ENCODE results near the gene NEK10. TPM values are rescaled to one million over a fixed set of nuclear protein-coding genes. Genes with fewer than 3 reads are reported as not detected.

Gene NEK10
- total and polyA plus RNA-seq, 2 donors (not counting 3 experiments of a cell fraction or from before 2014, with no cell fraction given), result 0.32 to 5.0 TPM

- H3K27ac ChIP-seq (ENCODE audit: insufficient read depth, low read depth, low read length), result no peak overlapping the region
- no peak overlapping the region for H3K4me2 ChIP-seq (ENCODE audit: insufficient read depth, low read length)
- DNase-seq (ENCODE audit: low read depth, low spot score), result peak; percentile 46
- H3K36me3 ChIP-seq (ENCODE audit: control insufficient read depth in 2 of 2, extremely low read depth in 1 of 2, insufficient read depth in 2 of 2, low read length in 2 of 2), result no peaks in the 10 kb centered on the region
- BruUV-seq (replicated peaks), result no TSS peak
- H3K79me2 ChIP-seq (ENCODE audit: control insufficient read depth, insufficient read depth, low read length), result no peaks in the 10 kb centered on the region
- H3K9me3 ChIP-seq (replicated peaks; ENCODE audit: control insufficient read depth, insufficient read depth, low read length), result no peaks in the 10 kb centered on the region
- CTCF ChIA-PET, result interaction anchor here (0.6 to 3.4 kb wide), 26 partner anchors 11 to 1606 kb away, joined by 3 to 263 read pairs (median 4); no protein-coding TSS in a partner anchor
- no peaks in the 10 kb centered on the region for H3K9me1 ChIP-seq (replicated peaks; ENCODE audit: control insufficient read depth, extremely low read depth, insufficient read depth, low read length)
- dilution Hi-C loops (cut with MboI; ENCODE audit: extremely low pct_ligation_motif_present, low sequenced_read_pairs), result no loop called here
- FAIRE-seq, result no peak
- intact Hi-C loops (cut with micrococcal nuclease), result loop anchor here (1.0 kb wide), 1 partner anchor 120 kb away; no protein-coding TSS in a partner anchor
- TF ChIP-seq CTCF (IDR thresholded peaks at IDR 0.05; ENCODE audit: extremely low read depth in 1 of 2, insufficient read depth in 1 of 2, low read depth in 1 of 2, low read length in 2 of 2) (peak; percentile 36 to 58), POLR2AphosphoS5 (IDR thresholded peaks at IDR 0.05; ENCODE audit: insufficient read depth, low read depth, low read length) (no peak)
- H3K4me1 ChIP-seq (ENCODE audit: control insufficient read depth, extremely low read depth, insufficient read depth, low read length), result no peaks in the 10 kb centered on the region
- no peaks in the 10 kb centered on the region for H4K20me1 ChIP-seq (replicated peaks; ENCODE audit: control insufficient read depth, extremely low read depth, insufficient read depth, low read length)
- H3K27me3 ChIP-seq (ENCODE audit: control insufficient read depth in 2 of 2, insufficient read depth in 2 of 2, low read length in 2 of 2), result no peaks in the 10 kb centered on the region
- POLR2A ChIA-PET, result no interaction called here
- H3K9ac ChIP-seq (replicated peaks; ENCODE audit: extremely low read depth, insufficient read depth, low read length), result no peak overlapping the region
- no peak overlapping the region for H2AFZ ChIP-seq (ENCODE audit: low read depth, low read length)
- H3K4me3 ChIP-seq (replicated peaks in 1 of 3; ENCODE audit: insufficient read depth in 1 of 3, low read depth in 1 of 3, low read length in 3 of 3), result no peak overlapping the region
These were observed 115.4 kb downstream of the NEK10 start for GRCh38 chr3:27253831-27254230.

- H3K9me3 ChIP-seq (replicated peaks; ENCODE audit: control insufficient read depth, insufficient read depth, low read length), result no peaks in the 10 kb centered on the region
- CTCF ChIA-PET, result interaction anchor here (0.6 to 3.4 kb wide), 24 partner anchors 10 to 1605 kb away, joined by 3 to 263 read pairs (median 5); no protein-coding TSS in a partner anchor
- no peaks in the 10 kb centered on the region for H3K36me3 ChIP-seq (ENCODE audit: control insufficient read depth in 2 of 2, extremely low read depth in 1 of 2, insufficient read depth in 2 of 2, low read length in 2 of 2)
- TF ChIP-seq GATA2 (IDR thresholded peaks at IDR 0.05; ENCODE audit: insufficient read depth, insufficient read length, low read depth, low read length) (no peak), EZH2 (IDR thresholded peaks at IDR 0.05; ENCODE audit: borderline replicate concordance, low read depth, low read length, severe bottlenecking) (no peak), POLR2AphosphoS5 (IDR thresholded peaks at IDR 0.05; ENCODE audit: insufficient read depth, low read depth, low read length) (no peak), POLR2A (IDR thresholded peaks at IDR 0.05; ENCODE audit: low read depth, low read length) (no peak), CTCF (IDR thresholded peaks at IDR 0.05; ENCODE audit: extremely low read depth in 1 of 2, insufficient read depth in 1 of 2, low read depth in 1 of 2, low read length in 2 of 2) (no peak), JUN (IDR thresholded peaks at IDR 0.05; ENCODE audit: borderline replicate concordance, insufficient read depth, insufficient read length, low read depth) (no peak), FOS (IDR thresholded peaks at IDR 0.05; ENCODE audit: borderline replicate concordance, insufficient read depth, low read length) (no peak), MYC (IDR thresholded peaks at IDR 0.05; ENCODE audit: low read depth, low read length) (no peak), MAX (IDR thresholded peaks at IDR 0.05; ENCODE audit: insufficient read depth, insufficient read length) (no peak)
- no peak overlapping the region for H3K9ac ChIP-seq (replicated peaks; ENCODE audit: extremely low read depth, insufficient read depth, low read length)
- dilution Hi-C loops (cut with MboI; ENCODE audit: extremely low pct_ligation_motif_present, low sequenced_read_pairs) (no loop called here), intact Hi-C loops (cut with micrococcal nuclease) (loop anchor here (1.0 kb wide), 1 partner anchor 119 kb away; no protein-coding TSS in a partner anchor)
- H3K27ac ChIP-seq (ENCODE audit: insufficient read depth, low read depth, low read length), result no peak overlapping the region
- POLR2A ChIA-PET, result no interaction called here
- no peaks in the 10 kb centered on the region for H3K9me1 ChIP-seq (replicated peaks; ENCODE audit: control insufficient read depth, extremely low read depth, insufficient read depth, low read length)
- no peaks in the 10 kb centered on the region for H4K20me1 ChIP-seq (replicated peaks; ENCODE audit: control insufficient read depth, extremely low read depth, insufficient read depth, low read length)
- no peaks in the 10 kb centered on the region for H3K27me3 ChIP-seq (ENCODE audit: control insufficient read depth in 2 of 2, insufficient read depth in 2 of 2, low read length in 2 of 2)
- FAIRE-seq (no peak), DNase-seq (ENCODE audit: low read depth, low spot score) (no peak)
- no peak overlapping the region for H3K4me3 ChIP-seq (replicated peaks in 1 of 3; ENCODE audit: insufficient read depth in 1 of 3, low read depth in 1 of 3, low read length in 3 of 3)
- no TSS peak for BruUV-seq (replicated peaks)
- H2AFZ ChIP-seq (ENCODE audit: low read depth, low read length), result no peak overlapping the region
- no peaks in the 10 kb centered on the region for H3K4me1 ChIP-seq (ENCODE audit: control insufficient read depth, extremely low read depth, insufficient read depth, low read length)
- H3K79me2 ChIP-seq (ENCODE audit: control insufficient read depth, insufficient read depth, low read length), result no peaks in the 10 kb centered on the region
- H3K4me2 ChIP-seq (ENCODE audit: insufficient read depth, low read length), result no peak overlapping the region
These were observed 115.8 kb downstream of the NEK10 start for GRCh38 chr3:27253391-27253790.
